ENCODE results near the gene NEURL4. TPM values are rescaled to one million over a fixed set of nuclear protein-coding genes. Genes with fewer than 3 reads are reported as not detected.
A peak's percentile ranks its signal among the peaks of the same experiment; 100 is the strongest.

The NEURL4 gene
- polyA plus RNA-seq, 1 of the 3 experiments (the other 2 are of a cell fraction) = 22.1 TPM

DNA sequence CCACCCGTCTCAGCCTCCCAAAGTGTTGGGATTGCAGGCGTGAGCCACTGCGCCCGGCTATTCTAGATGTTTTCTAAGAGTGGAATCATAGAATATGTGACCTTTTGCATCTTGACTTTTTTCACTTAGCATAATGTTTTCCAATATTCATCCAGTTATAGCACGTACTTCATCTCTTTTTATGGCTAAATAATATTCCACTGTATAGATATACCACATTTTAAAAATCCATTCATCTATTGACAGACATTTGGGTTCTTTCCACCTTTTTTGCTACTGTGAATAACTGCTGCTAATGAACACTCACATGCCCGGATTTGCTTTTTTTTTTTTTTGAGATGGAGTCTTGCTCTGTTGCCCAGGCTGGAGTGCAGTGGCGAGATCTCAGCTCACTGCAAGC lies 25.0 kb downstream of the NEURL4 start:
- Histone ChIP-seq H4K20me1 (ENCODE audit: insufficient read depth) (peaks cover 9% of the 10 kb centered on the region), H3K9me3 (no peaks in the 10 kb centered on the region), H3K27me3 (ENCODE audit: insufficient read depth) (no peaks in the 10 kb centered on the region), H3K9me2 (no peaks in the 10 kb centered on the region), H3K9ac (no peak overlapping the region), H3K4me1 (ENCODE audit: control insufficient read depth in 1 of 2, insufficient read depth in 2 of 2, low read depth in 1 of 2, low read length in 1 of 2) (peaks cover 1 to 2% of the 10 kb centered on the region in 2 experiments; a peak in 3 of 4 replicates), H3K4me2 (no peak overlapping the region), H3K79me2 (ENCODE audit: insufficient read depth) (peaks cover 17% of the 10 kb centered on the region), H3K4me3 (ENCODE audit: low read depth in 2 of 2, low read length in 1 of 2) (no peak overlapping the region), H3K36me3 (replicated peaks in 1 of 2; ENCODE audit: control insufficient read depth in 1 of 2, insufficient read depth in 2 of 2, low read length in 1 of 2) (peaks cover 0 to 1% of the 10 kb centered on the region in 2 experiments), H2AFZ (ENCODE audit: low read depth) (no peak overlapping the region), H3K27ac (ENCODE audit: low read depth in 2 of 2, low read length in 1 of 2) (no peak overlapping the region), H3F3A (replicated peaks; ENCODE audit: insufficient read depth) (peaks cover 17% of the 10 kb centered on the region)
- no peak for DNase-seq
- WGBS (ENCODE audit: low lambda C conversion rate) = 88% methylated on average over 7 of the region's 7 CpGs
- POLR2A ChIA-PET = no interaction called here
- TF ChIP-seq, protein P1, sequence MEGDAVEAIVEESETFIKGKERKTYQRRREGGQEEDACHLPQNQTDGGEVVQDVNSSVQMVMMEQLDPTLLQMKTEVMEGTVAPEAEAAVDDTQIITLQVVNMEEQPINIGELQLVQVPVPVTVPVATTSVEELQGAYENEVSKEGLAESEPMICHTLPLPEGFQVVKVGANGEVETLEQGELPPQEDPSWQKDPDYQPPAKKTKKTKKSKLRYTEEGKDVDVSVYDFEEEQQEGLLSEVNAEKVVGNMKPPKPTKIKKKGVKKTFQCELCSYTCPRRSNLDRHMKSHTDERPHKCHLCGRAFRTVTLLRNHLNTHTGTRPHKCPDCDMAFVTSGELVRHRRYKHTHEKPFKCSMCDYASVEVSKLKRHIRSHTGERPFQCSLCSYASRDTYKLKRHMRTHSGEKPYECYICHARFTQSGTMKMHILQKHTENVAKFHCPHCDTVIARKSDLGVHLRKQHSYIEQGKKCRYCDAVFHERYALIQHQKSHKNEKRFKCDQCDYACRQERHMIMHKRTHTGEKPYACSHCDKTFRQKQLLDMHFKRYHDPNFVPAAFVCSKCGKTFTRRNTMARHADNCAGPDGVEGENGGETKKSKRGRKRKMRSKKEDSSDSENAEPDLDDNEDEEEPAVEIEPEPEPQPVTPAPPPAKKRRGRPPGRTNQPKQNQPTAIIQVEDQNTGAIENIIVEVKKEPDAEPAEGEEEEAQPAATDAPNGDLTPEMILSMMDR (IDR thresholded peaks at IDR 0.05) = no peak
- TF ChIP-seq FOXJ3 (CRISPR knock-in tag; IDR thresholded peaks at IDR 0.05) = no peak
- TF ChIP-seq TCF12 (IDR thresholded peaks at IDR 0.05) = no peak
- TF ChIP-seq NRF1 (IDR thresholded peaks at IDR 0.05; ENCODE audit: low read depth, low read length) = no peak
- no peak for TF ChIP-seq JUND (IDR thresholded peaks at IDR 0.05)
- CTCF ChIA-PET = interaction anchor here (1.1 to 3.6 kb wide), 2 partner anchors 23 to 259 kb away, joined by 3 to 14 read pairs; partner anchors contain the start of gene SLC2A4

DNA sequence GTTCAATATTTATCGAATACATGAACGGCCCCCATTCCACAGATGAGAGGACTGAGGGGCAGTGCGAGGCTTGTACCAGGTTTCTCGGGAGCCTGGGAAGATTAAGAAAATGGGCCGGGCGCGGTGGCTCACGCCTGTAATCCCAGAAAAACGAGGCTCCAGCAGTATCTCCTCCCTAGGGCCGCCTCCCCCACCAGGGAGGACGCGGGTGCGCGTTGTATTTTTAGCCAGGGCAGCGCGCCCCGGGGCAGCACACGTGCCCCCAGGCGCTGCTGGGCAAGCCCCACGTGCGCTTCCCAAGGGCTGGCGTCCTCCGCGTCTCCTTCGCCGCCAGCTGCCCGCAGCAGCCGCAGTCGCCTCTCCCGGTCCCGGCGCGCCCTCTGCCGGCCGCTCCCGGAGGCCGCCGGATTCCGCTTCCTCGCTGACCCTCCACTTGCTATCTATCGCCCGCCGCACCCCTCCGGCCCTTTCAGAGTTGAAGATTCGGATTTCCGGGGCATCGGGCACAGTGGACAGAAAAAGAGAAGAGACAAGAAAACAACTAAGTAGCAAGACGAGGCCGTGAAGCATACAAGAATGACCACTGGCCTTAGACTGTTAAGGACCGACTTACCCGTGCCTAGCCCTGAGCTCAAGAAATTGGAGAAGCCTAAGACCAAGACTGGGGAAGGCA lies 32.8 kb downstream of the NEURL4 start:
- 15% methylated on average over 35 of the region's 51 CpGs for WGBS (ENCODE audit: low lambda C conversion rate)
- peaks cover 15% of the 10 kb centered on the region for H3F3A ChIP-seq (replicated peaks; ENCODE audit: insufficient read depth)
- H3K4me1 ChIP-seq (ENCODE audit: control insufficient read depth in 1 of 2, insufficient read depth in 2 of 2, low read depth in 1 of 2, low read length in 1 of 2) = peaks cover 3 to 8% of the 10 kb centered on the region in 2 experiments; a peak in 1 of 4 replicates
- H3K4me2 ChIP-seq = peak overlapping the region; percentile 66; the same call in 1 of the 2 replicates
- H3K27me3 ChIP-seq (ENCODE audit: insufficient read depth) = peaks cover 24% of the 10 kb centered on the region; the same call in 1 of the 2 replicates
- peak overlapping the region in 1 of 2 experiments; percentile 37; a peak in 1 of 4 replicates for H3K4me3 ChIP-seq (ENCODE audit: low read depth in 2 of 2, low read length in 1 of 2)
- no peaks in the 10 kb centered on the region for H3K79me2 ChIP-seq (ENCODE audit: insufficient read depth)
- H3K36me3 ChIP-seq (replicated peaks in 1 of 2; ENCODE audit: control insufficient read depth in 1 of 2, insufficient read depth in 2 of 2, low read length in 1 of 2) = no peaks in the 10 kb centered on the region
- H3K9me2 ChIP-seq = no peaks in the 10 kb centered on the region
- no peak overlapping the region for H3K9ac ChIP-seq
- no peaks in the 10 kb centered on the region for H4K20me1 ChIP-seq (ENCODE audit: insufficient read depth)
- no peak overlapping the region for H3K27ac ChIP-seq (ENCODE audit: low read depth in 2 of 2, low read length in 1 of 2)
- H3K9me3 ChIP-seq = no peaks in the 10 kb centered on the region
- ChIA-PET CTCF (interaction anchor here (0.6 to 5.8 kb wide), 66 partner anchors 8 to 391 kb away, joined by 3 to 169 read pairs (median 6); partner anchors contain the start of genes ACADVL, ACAP1, CLDN7 and CTDNEP1), POLR2A (interaction anchor here (1.0 to 1.3 kb wide), 2 partner anchors 15 to 62 kb away, joined by 3 to 5 read pairs; partner anchors contain the start of genes DVL2 and SLC2A4)
- peak overlapping the region; percentile 45 for H2AFZ ChIP-seq (ENCODE audit: low read depth)
- DNase-seq = peak; percentile 92
- TF ChIP-seq, protein P2, sequence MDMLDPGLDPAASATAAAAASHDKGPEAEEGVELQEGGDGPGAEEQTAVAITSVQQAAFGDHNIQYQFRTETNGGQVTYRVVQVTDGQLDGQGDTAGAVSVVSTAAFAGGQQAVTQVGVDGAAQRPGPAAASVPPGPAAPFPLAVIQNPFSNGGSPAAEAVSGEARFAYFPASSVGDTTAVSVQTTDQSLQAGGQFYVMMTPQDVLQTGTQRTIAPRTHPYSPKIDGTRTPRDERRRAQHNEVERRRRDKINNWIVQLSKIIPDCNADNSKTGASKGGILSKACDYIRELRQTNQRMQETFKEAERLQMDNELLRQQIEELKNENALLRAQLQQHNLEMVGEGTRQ (IDR thresholded peaks at IDR 0.05; ENCODE audit: borderline replicate concordance, low read depth, low read length) = no peak
- TF ChIP-seq, protein P3, sequence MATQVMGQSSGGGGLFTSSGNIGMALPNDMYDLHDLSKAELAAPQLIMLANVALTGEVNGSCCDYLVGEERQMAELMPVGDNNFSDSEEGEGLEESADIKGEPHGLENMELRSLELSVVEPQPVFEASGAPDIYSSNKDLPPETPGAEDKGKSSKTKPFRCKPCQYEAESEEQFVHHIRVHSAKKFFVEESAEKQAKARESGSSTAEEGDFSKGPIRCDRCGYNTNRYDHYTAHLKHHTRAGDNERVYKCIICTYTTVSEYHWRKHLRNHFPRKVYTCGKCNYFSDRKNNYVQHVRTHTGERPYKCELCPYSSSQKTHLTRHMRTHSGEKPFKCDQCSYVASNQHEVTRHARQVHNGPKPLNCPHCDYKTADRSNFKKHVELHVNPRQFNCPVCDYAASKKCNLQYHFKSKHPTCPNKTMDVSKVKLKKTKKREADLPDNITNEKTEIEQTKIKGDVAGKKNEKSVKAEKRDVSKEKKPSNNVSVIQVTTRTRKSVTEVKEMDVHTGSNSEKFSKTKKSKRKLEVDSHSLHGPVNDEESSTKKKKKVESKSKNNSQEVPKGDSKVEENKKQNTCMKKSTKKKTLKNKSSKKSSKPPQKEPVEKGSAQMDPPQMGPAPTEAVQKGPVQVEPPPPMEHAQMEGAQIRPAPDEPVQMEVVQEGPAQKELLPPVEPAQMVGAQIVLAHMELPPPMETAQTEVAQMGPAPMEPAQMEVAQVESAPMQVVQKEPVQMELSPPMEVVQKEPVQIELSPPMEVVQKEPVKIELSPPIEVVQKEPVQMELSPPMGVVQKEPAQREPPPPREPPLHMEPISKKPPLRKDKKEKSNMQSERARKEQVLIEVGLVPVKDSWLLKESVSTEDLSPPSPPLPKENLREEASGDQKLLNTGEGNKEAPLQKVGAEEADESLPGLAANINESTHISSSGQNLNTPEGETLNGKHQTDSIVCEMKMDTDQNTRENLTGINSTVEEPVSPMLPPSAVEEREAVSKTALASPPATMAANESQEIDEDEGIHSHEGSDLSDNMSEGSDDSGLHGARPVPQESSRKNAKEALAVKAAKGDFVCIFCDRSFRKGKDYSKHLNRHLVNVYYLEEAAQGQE (IDR thresholded peaks at IDR 0.05; ENCODE audit: low read depth, low read length) = no peak
- TF ChIP-seq FOSL2 (IDR thresholded peaks at IDR 0.05; ENCODE audit: borderline replicate concordance, low read depth) (no peak), NFIC (IDR thresholded peaks at IDR 0.05; ENCODE audit: borderline replicate concordance) (no peak), RAD21 (IDR thresholded peaks at IDR 0.05; ENCODE audit: low read length) (peak; percentile 92), TEAD4 (IDR thresholded peaks at IDR 0.05; ENCODE audit: borderline replicate concordance, insufficient read depth) (no peak), POLR2AphosphoS5 (IDR thresholded peaks at IDR 0.05; ENCODE audit: low read depth, low read length) (no peak), FOXJ3 (CRISPR knock-in tag; IDR thresholded peaks at IDR 0.05) (no peak), GATA2 (CRISPR knock-in tag; IDR thresholded peaks at IDR 0.05) (no peak), JUND (IDR thresholded peaks at IDR 0.05) (no peak), SIN3A (IDR thresholded peaks at IDR 0.05; ENCODE audit: borderline replicate concordance, low read depth, low read length) (0 out of 2 replicates have a peak, but pooled peaks have one; percentile 79), YY1 (IDR thresholded peaks at IDR 0.05; ENCODE audit: low read depth) (no peak), FOXM1 (IDR thresholded peaks at IDR 0.05; ENCODE audit: low read depth) (peak; percentile 40; the same call in 1 of the 2 replicates), MEF2A (IDR thresholded peaks at IDR 0.05; ENCODE audit: borderline replicate concordance, low read depth) (no peak), EP300 (IDR thresholded peaks at IDR 0.05; ENCODE audit: borderline replicate concordance in 1 of 2, low read depth in 1 of 2, low read length in 1 of 2) (no peak)

Data from SK-N-SH (cell line).